GM19468 (cell line): ENCODE results near the gene EPN2.
A peak's percentile ranks its signal among the peaks of the same experiment; 100 is the strongest.

ENCODE experiments used
- ATAC-seq: cut with Tn5 transposase; IDR thresholded peaks from one replicate; pipeline ENCODE4 v1.9.1; 2021; ENCODE audit warnings: mild to moderate bottlenecking, moderate library complexity, moderate number of reproducible peaks; ENCODE audit not compliant: unreplicated experiment; ENCODE audit errors: extremely low read depth

Gene EPN2

DNA sequence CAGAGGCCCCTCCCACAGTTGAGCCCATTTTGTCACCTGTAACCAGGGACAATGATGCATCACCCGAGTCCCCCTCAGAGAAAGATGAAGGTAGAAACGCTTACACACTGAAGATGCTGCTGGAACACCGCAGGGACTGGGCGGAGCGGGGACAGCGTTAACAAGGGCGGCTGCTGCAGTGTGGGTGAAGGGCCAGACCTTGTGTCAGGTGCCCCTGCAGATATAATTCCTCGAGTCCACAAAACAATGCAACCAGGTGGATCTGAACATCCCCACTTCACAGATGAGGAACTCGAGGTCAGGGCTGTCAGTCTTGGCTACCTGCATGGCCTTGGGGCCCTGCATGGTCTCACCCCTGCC lies 134.8 kb downstream of the EPN2 start:
- no peak for ATAC-seq

DNA sequence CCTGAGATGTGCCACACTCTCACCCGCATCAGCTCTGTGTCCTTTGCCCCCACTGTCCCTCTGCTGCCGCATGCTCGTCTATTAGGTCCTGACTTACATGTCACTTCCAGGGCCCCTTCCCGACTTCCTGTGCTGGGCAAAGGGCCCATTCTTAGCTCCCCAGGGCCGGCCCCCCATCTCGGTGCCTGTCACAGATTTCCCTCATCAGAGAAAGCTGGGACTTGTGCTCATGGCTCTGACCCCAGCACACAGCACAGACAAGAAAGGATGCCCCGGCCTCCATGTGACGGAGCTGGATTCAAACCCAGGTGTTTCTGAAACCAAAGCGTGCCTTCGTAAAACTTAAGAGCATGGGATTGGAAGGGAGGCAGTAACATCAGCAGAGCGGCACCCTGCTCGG lies 135.3 kb downstream of the EPN2 start:
- no peak for ATAC-seq

DNA sequence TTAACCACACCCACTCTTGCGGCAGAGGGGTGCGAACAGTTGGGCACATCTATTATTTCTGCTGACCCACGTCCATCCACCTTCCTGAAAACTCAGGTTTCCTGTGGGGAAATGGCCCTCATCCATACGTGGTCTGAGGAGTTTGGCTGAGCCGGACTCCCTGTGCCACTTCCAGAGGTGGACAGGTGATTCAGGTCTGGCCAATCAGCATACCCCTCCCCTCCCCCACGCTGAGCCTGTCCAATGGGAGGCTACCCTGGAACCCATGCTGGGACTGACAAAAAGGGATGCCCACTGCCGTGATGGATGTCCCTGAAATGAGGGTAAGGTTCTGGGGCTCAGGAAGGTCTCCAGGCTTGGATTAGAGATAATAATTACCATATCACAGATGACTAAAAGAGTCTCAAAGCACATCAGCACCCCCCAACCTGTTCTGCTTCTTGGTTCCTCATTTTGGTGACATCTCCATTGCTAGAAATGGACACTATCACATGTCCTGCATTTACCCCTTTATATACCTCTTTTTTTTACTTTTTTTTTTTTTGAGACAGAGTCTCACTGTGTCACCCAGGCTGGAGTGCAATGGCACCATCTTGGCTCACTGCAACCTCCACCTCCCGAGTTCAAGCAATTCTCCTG lies 135.8 kb downstream of the EPN2 start:
- no peak for ATAC-seq

DNA sequence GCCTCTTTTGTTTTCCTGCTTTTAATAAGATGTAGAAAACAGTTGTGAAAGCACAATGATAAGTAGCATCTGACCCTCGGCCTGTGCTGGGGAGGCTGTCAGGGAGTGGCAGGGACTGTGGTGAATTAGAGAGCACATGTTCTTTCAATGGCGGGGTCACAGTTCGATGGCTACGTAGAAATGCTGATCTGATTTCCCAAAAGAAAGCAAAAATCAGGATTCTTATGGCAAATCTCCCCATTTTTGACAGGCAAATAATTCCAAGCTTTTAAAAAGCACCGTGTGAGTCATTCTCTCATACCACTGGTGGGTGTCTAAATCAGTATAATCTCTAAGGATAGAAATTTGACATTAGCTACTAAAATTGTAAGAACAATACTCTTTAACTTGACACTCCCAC lies 137.0 kb downstream of the EPN2 start:
- no peak for ATAC-seq

DNA sequence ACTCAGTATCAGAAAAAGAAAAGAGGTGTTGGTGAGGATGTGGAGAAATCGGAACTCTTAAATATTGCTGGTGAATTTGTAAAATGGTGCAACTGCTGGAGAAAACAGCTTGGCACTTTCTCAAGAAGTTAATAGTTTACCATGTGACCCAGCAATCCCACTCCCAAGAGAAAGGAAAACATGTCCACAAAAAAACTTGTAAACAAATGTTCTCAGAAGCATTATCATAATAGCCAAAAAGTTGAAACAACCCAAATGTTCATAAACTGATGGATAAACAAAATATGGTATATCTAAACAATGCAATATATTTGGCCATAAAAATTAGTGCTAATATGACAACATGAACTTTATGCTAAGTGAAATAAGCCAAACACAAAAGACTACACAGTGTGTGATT lies 138.6 kb downstream of the EPN2 start:
- no peak for ATAC-seq

DNA sequence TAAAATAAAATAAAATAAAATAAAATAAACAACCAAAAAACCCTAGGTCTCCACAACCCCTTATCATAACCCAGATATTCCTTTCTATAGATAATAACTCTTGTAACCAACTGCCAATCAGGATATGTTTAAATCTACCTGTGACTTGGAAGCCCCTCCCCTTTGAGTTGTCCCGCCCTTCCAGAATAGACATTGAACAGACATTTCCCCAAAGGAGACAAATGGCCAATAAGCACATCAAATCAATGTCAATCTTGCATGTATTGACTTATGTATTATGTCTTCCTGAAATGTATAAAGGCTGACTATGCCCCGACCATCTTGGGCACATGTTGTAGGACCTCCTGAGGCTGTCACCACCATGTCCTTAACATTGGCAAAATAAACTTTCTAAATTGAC lies 139.6 kb downstream of the EPN2 start:
- no peak for ATAC-seq

DNA sequence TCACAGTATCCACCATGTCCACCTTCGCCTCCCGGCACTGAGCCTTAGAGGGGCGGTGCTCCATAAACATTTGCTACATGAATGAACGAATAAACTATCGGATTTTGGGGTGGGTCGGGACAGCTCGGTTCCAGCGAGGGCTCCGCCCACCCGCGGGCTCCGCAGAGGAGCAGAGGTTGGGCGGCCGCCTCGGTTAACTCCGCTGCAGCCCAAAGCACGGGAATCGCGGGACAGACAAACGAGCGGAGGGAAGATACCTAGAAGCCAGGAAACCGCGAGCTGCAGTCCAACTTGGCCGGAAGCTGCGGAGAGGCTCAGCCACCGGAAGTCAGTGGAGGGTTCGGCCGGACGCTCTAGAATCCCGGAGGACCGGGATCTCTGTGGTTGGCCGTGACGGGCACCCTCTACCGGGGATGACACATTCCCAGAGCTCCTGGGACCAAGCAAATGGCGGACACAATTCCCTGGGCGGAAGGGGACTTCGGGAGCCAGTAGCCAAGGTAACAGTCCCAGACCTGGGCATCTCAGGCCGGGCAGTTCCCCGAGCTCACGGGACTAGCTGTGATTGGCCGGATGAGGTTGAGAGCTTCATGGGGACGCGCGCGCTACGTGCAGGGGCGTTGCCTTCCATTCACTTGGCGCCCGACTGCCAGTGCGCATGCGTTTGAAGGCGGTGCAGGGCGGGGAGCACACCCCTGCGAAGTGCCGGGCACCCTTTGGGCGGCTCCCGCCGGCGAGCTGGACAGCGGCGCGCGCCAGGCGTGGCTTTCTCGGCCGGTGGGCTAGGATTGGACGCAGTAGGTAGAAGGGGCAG lies 140.6 kb downstream of the EPN2 start:
- ATAC-seq: peak; percentile 96

DNA sequence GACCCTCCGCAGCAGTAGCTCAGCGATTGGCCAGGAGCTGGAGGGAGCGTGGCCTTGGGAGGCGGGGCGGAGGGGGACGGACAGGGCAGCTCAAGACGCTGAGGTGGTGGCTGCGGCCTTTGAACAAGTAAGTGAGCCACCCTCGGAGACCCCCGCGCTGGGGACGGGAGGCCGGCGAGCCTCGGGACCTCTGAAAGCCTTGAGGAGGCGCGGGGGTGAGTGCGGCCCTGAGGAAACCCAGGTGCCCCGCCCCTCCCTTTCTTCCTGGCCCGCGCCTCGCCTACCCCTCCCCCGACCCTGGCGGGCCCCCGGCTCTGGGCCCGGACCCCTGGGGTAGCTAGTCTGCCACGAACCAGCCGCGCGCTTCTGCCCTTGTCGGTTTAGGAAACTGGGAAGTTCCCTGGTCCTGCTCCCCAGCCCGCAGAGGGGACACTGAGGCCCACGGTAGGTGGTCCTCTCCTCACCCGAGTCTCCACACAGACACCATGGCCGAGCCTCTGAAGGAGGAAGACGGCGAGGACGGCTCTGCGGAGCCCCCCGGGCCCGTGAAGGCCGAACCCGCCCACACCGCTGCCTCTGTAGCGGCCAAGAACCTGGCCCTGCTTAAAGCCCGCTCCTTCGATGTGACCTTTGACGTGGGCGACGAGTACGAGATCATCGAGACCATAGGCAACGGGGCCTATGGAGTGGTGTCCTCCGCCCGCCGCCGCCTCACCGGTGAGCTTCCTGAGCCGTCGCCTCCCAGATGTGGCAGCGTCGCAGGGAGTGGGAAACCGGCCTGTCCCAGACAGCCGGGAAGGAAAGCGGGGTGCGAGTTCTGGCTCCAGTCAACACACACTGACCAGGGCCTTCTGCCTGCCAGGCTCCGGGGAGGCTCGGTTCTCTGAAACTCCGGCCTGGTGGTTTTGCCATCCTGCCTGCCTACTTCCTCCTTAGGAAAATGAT lies 141.5 kb downstream of the EPN2 start, which contains the start of gene MAPK7:
Gene MAPK7, plus strand, starts transcription at position 83 of the 945 bp plus-strand sequence. Its CDS starts 403 bp downstream, at position 486.
- ATAC-seq: no peak

DNA sequence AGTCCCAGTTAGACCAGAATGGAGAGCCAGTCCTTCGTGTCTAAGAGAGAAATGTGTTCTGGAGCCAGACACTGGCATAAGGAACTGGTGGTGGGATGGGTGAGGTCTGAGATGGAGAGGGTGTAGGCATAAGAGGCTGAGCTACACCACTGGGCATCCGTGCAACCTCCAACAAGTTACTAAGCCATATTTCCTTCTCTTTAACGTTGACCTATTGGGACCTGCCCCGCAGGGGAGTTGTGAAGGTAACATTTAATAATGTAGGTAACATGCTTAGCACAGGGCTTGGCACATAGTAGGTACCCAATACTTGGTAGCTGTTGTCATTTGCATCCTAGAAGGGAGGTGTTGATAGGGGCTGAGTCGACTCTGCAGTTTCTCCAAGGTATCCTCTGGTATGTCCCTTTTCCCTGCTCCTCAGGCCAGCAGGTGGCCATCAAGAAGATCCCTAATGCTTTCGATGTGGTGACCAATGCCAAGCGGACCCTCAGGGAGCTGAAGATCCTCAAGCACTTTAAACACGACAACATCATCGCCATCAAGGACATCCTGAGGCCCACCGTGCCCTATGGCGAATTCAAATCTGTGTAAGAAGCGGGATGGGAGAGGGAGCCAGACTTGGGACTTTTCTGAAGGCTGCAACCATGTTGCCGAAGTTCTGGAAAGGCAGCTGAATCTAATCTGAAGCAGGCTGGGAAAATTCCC lies 142.3 kb downstream of the EPN2 start:
- no peak for ATAC-seq

DNA sequence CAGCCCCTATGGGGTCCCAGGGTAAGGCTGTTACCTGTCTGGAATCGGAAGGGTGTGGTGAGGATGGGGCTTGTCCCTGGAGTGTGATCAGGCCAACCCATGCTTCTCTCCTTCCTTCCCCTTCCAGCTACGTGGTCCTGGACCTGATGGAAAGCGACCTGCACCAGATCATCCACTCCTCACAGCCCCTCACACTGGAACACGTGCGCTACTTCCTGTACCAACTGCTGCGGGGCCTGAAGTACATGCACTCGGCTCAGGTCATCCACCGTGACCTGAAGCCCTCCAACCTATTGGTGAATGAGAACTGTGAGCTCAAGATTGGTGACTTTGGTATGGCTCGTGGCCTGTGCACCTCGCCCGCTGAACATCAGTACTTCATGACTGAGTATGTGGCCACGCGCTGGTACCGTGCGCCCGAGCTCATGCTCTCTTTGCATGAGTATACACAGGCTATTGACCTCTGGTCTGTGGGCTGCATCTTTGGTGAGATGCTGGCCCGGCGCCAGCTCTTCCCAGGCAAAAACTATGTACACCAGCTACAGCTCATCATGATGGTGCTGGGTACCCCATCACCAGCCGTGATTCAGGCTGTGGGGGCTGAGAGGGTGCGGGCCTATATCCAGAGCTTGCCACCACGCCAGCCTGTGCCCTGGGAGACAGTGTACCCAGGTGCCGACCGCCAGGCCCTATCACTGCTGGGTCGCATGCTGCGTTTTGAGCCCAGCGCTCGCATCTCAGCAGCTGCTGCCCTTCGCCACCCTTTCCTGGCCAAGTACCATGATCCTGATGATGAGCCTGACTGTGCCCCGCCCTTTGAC lies 143.5 kb downstream of the EPN2 start:
- no peak for ATAC-seq

DNA sequence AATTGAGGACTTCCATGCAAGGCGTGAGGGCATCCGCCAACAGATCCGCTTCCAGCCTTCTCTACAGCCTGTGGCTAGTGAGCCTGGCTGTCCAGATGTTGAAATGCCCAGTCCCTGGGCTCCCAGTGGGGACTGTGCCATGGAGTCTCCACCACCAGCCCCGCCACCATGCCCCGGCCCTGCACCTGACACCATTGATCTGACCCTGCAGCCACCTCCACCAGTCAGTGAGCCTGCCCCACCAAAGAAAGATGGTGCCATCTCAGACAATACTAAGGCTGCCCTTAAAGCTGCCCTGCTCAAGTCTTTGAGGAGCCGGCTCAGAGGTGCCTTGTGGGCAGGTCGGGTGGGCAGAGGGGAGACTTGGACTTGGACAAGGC lies 144.2 kb downstream of the EPN2 start:
- no peak for ATAC-seq

DNA sequence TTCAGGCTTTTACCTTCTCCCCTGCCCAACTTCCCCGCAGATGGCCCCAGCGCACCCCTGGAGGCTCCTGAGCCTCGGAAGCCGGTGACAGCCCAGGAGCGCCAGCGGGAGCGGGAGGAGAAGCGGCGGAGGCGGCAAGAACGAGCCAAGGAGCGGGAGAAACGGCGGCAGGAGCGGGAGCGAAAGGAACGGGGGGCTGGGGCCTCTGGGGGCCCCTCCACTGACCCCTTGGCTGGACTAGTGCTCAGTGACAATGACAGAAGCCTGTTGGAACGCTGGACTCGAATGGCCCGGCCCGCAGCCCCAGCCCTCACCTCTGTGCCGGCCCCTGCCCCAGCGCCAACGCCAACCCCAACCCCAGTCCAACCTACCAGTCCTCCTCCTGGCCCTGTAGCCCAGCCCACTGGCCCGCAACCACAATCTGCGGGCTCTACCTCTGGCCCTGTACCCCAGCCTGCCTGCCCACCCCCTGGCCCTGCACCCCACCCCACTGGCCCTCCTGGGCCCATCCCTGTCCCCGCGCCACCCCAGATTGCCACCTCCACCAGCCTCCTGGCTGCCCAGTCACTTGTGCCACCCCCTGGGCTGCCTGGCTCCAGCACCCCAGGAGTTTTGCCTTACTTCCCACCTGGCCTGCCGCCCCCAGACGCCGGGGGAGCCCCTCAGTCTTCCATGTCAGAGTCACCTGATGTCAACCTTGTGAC lies 144.7 kb downstream of the EPN2 start:
- no peak for ATAC-seq

DNA sequence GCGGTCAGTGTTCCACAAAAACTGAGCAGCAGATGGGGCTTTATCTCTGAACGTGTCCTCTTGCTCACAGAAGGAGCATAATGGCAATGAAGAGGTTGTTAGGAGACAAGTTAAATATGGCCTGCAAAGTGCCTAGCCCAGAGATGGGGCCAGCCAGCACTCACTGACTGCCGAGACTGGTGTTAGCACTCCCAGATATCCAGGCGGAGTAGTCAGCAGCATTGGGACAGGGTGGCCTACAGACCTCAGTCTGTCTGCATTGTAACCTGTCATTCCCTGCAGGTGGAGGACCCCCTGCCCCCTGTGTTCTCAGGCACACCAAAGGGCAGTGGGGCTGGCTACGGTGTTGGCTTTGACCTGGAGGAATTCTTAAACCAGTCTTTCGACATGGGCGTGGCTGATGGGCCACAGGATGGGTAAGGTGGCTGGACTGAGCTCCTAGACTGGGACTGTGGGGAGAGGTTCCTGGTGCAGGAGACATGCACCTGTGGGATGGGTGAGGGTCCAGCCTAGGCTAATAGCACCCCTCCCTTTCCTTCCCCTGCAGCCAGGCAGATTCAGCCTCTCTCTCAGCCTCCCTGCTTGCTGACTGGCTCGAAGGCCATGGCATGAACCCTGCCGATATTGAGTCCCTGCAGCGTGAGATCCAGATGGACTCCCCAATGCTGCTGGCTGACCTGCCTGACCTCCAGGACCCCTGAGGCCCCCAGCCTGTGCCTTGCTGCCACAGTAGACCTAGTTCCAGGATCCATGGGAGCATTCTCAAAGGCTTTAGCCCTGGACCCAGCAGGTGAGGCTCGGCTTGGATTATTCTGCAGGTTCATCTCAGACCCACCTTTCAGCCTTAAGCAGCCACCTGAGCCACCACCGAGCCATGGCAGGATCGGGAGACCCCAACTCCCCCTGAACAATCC lies 145.6 kb downstream of the EPN2 start:
- no peak for ATAC-seq

DNA sequence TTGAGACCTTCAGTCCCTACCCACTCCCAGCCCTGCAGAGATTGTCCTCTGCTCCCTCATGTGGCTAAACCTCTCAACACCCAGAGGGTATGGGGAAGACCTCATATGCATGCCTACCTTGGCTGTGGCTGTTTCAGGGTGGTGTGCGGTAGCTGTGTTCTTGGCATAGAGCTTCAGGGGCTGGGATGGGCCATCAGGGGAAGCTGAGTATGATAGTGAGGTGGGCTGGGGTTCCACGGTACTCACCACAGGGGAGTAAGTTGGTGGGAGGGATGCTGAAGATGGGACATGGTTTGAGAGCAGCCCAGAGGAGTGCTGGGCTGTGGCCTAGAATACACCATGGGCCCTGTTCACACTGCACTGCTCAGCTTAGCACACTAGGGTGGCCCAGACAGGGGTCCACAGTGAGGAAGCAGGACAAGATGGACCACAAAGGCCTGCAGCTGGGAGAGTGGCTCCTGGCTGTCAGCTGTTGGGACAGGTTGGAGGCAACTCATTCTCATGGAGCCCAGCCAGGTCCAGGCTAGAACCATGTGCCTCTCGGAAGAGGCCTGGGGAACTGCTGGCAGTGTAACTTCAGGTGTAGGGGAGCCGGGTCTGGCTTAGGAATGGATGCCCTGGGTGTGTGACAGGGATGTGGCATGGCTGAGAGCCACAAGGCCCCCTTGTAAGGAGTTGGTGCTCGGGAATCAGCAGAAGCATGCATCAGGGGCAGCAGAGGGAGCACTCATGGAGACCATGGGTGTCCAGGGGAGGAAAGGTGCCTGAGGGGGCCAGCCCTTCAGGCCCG lies 146.7 kb downstream of the EPN2 start:
- ATAC-seq: no peak

DNA sequence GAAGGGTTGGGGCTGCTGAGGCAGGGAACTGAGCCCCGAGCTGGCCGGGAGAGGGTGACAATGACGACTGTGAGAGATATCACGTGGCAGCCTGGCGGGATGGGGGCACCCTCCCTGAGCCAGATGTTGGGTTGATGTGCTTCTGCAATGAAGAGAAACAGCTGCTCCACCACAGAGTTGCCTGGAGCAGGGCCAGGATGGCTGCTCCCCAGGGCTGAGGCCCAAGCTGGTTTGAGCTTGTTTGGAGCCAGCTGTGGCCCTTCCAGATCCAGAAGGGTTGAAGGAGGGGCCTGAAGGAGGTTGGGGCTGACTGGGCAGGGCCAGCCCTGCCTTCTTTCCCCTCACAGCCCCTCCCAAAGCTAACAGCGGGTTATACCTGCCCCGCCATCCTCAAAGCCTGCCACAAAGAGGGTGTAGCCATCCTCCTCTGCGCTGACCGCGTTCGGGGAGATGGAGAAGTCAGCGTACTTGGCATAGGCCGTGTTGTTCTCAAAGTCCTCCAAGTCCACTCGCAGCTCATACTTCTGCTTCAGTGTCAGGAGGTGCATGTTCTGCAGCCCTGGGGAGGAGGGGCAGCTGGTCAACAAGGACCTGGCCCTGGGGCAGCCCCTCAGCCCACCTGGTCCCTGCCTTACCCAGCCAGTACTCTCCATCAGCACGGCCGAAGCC lies 147.7 kb downstream of the EPN2 start:
- no peak for ATAC-seq

DNA sequence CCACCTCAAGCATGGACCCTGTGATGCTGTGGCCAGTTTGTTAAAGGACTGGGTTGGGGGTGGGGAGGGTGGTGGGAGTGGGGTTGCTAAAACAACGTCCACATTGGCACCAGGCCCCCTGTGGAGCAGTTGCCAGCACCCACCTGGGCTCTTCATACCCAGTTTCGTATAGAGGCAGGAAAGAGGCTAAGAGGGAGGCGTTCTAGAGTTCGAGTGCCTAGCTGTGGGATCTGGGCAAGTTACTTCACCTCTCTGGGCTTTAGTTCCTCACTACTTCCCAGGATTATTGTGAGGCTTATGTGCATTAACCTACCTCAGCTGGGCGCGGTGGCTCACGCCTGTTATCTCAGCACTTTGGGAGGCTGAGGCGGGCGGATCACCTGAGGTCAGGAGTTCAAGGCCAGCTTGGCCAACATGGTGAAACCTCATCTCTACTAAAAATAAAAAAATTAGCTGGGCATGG lies 148.4 kb downstream of the EPN2 start:
- no peak for ATAC-seq
